DOHH2 (cell line): ENCODE results near the gene S100PBP.

Experiments
- H3F3A ChIP-seq: fragments of 200-600 bp; sonication (generic), shearing (Covaris generic); 2 replicates; pipeline ENCODE4 v1.6.0; 2016; ENCODE audit warnings: antibody characterized with exemption, mild to moderate bottlenecking; ENCODE audit not compliant: control insufficient read depth, insufficient read depth
- H3K27ac ChIP-seq: fragments of 200-600 bp; sonication (generic); 2 replicates; pipeline ENCODE4 v1.5.1; 2014; ENCODE audit warnings: low read depth, mild to moderate bottlenecking, low read length, moderate library complexity
- H3K27me3 ChIP-seq: fragments of 200-600 bp; sonication (generic); 2 replicates; pipeline ENCODE4 v1.6.1; 2014; ENCODE audit warnings: mild to moderate bottlenecking, low read length, mixed read lengths; ENCODE audit not compliant: control insufficient read depth
- H3K36me3 ChIP-seq: fragments of 200-600 bp; sonication (generic); 2 replicates; pipeline ENCODE4 v1.6.1; 2014; ENCODE audit warnings: mild to moderate bottlenecking, low read length, moderate library complexity, mixed read lengths; ENCODE audit not compliant: control insufficient read depth
- H3K4me1 ChIP-seq: fragments of 200-600 bp; sonication (generic); 2 replicates; pipeline ENCODE4 v1.6.1; 2014; ENCODE audit warnings: mild to moderate bottlenecking, low read length, mixed read lengths; ENCODE audit not compliant: control insufficient read depth
- H3K4me2 ChIP-seq: fragments of 200-600 bp; sonication (generic); 2 replicates; pipeline ENCODE4 v1.6.0; 2014; ENCODE audit warnings: mild to moderate bottlenecking, low read length, moderate library complexity
- H3K4me3 ChIP-seq: fragments of 200-600 bp; sonication (generic); 2 replicates; pipeline ENCODE4 v1.5.1; 2014; ENCODE audit warnings: mild to moderate bottlenecking, low read length, mixed read lengths
- H3K79me2 ChIP-seq: fragments of 200-600 bp; sonication (generic); 2 replicates; pipeline ENCODE4 v1.6.1; 2014; ENCODE audit warnings: mild to moderate bottlenecking, low read length, mixed read lengths; ENCODE audit not compliant: control insufficient read depth
- H3K9me2 ChIP-seq: fragments of 200-600 bp; sonication (generic); replicated peaks from 2 replicates; pipeline ENCODE4 v1.6.1; 2014; ENCODE audit warnings: mild to moderate bottlenecking, low read length, mixed read lengths; ENCODE audit not compliant: control insufficient read depth
- H3K9me3 ChIP-seq: fragments of 200-600 bp; sonication (generic); 2 replicates; pipeline ENCODE4 v1.6.1; 2014; ENCODE audit warnings: antibody characterized with exemption, low read length, mixed read lengths; ENCODE audit not compliant: control insufficient read depth, insufficient read depth
- H4K20me1 ChIP-seq: fragments of 200-600 bp; sonication (generic); 2 replicates; pipeline ENCODE4 v1.6.0; 2014; ENCODE audit warnings: low read depth, mild to moderate bottlenecking, antibody characterized with exemption, low read length, moderate library complexity; ENCODE audit not compliant: control insufficient read depth, insufficient read depth
- EZH2phosphoT487 ChIP-seq: fragments of 200-600 bp; sonication (generic); IDR thresholded peaks from 2 replicates; pipeline ENCODE4 v1.6.1; 2017; ENCODE audit warnings: borderline replicate concordance, mild to moderate bottlenecking, antibody characterized with exemption, low read length, moderate library complexity, mixed read lengths
- TF ChIP-seq, protein P1 (sequence below): fragments of 200-600 bp; sonication (generic); IDR thresholded peaks from one replicate; pipeline ENCODE4 v1.5.1; 2014; ENCODE audit warnings: antibody characterized with exemption, mild to moderate bottlenecking, low read depth, low read length; ENCODE audit not compliant: poor library complexity, severe bottlenecking

Gene S100PBP

GRCh38 chr1:32890516-32891240, 73.2 kb downstream of the S100PBP start:
- peaks cover 15% of the 10 kb centered on the region; the same call in 1 of the 2 replicates for H3K27me3 ChIP-seq
- H3K36me3 ChIP-seq, result no peaks in the 10 kb centered on the region
- no peaks in the 10 kb centered on the region for H4K20me1 ChIP-seq
- no peaks in the 10 kb centered on the region for H3K4me1 ChIP-seq
- no peak overlapping the region for H3K27ac ChIP-seq
- TF ChIP-seq, protein P1, sequence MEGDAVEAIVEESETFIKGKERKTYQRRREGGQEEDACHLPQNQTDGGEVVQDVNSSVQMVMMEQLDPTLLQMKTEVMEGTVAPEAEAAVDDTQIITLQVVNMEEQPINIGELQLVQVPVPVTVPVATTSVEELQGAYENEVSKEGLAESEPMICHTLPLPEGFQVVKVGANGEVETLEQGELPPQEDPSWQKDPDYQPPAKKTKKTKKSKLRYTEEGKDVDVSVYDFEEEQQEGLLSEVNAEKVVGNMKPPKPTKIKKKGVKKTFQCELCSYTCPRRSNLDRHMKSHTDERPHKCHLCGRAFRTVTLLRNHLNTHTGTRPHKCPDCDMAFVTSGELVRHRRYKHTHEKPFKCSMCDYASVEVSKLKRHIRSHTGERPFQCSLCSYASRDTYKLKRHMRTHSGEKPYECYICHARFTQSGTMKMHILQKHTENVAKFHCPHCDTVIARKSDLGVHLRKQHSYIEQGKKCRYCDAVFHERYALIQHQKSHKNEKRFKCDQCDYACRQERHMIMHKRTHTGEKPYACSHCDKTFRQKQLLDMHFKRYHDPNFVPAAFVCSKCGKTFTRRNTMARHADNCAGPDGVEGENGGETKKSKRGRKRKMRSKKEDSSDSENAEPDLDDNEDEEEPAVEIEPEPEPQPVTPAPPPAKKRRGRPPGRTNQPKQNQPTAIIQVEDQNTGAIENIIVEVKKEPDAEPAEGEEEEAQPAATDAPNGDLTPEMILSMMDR, result no peak
- TF ChIP-seq EZH2phosphoT487, result no peak
- no peak overlapping the region for H3K4me2 ChIP-seq
- H3K4me3 ChIP-seq, result no peak overlapping the region
- no peaks in the 10 kb centered on the region for H3K79me2 ChIP-seq
- H3K9me2 ChIP-seq, result no peaks in the 10 kb centered on the region
- H3F3A ChIP-seq, result no peaks in the 10 kb centered on the region
- no peaks in the 10 kb centered on the region for H3K9me3 ChIP-seq

DNA sequence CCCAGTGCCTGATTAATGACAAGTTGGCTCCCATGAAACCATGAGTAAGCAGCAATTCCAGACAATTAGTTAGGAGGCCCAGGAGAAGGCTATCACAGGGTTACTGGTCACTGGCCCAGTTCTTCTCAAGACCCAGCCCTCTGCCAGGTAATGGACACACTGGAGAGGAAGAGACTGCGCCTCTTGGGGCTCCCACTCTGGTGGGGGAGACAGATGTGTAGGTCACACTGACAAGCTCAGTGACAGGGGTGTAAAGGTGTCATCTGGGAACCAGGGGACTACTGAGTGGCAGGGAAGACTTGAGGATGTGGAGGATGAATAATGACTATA, 73.8 kb downstream of the S100PBP start:
- H3K27ac ChIP-seq, result no peak overlapping the region
- H3K4me1 ChIP-seq, result no peaks in the 10 kb centered on the region
- H4K20me1 ChIP-seq, result no peaks in the 10 kb centered on the region
- no peaks in the 10 kb centered on the region for H3K9me3 ChIP-seq
- no peaks in the 10 kb centered on the region for H3K79me2 ChIP-seq
- H3K36me3 ChIP-seq, result no peaks in the 10 kb centered on the region
- peaks cover 13% of the 10 kb centered on the region; the same call in 1 of the 2 replicates for H3K27me3 ChIP-seq
- no peaks in the 10 kb centered on the region for H3F3A ChIP-seq
- no peak overlapping the region for H3K4me3 ChIP-seq
- TF ChIP-seq, protein P1, result no peak
- TF ChIP-seq EZH2phosphoT487, result no peak
- no peaks in the 10 kb centered on the region for H3K9me2 ChIP-seq
- H3K4me2 ChIP-seq, result no peak overlapping the region

DNA sequence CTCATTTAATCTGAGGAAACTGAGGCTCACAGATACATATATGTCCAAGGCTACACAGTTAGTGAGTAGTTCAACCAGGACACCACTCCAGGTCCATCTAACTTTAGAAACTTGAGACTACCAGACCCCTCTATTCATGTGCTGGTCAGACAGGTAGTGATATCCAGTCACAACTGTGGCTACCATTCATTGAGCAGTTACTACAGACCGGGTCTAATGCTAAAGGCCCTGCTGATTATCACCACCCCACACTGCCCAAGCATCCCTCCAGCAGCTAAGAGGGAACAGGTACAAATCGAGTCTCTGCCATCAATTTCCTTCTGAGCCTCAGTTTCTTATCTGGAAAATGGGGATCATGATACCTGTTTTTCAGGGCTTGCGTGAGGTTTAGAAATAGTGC, 74.2 kb downstream of the S100PBP start:
- Histone ChIP-seq H3K4me1 (no peaks in the 10 kb centered on the region), H3K79me2 (no peaks in the 10 kb centered on the region), H3K9me3 (no peaks in the 10 kb centered on the region), H3K4me2 (no peak overlapping the region), H3K27me3 (peaks cover 16% of the 10 kb centered on the region; the same call in 1 of the 2 replicates), H3K36me3 (no peaks in the 10 kb centered on the region), H3F3A (no peaks in the 10 kb centered on the region), H3K27ac (no peak overlapping the region), H4K20me1 (no peaks in the 10 kb centered on the region), H3K9me2 (no peaks in the 10 kb centered on the region), H3K4me3 (no peak overlapping the region)
- TF ChIP-seq EZH2phosphoT487, result no peak
- TF ChIP-seq, protein P1, result no peak
